B cell (primary cell): ENCODE measurements around the gene CD163L1. TPM values are rescaled to one million over a fixed set of nuclear protein-coding genes. Genes with fewer than 3 reads are reported as not detected.

Experiments used
- ATAC-seq: fragments of 200-7000 bp; cut with Tn5 transposase; one replicate; pipeline ENCODE4 v1.10.0; 2021; ENCODE audit warnings: low read depth, mild to moderate bottlenecking, moderate number of reproducible peaks, moderate library complexity
- CTCF ChIA-PET: fragments of 350-600 bp; sonication (Branson Sonifier 250); formaldehyde crosslinking; loops from one replicate; lab custom pipeline; 2021; ENCODE audit warnings: antibody characterized with exemption, inconsistent platforms; lab: Charles Lee
- POLR2A ChIA-PET: fragments of 350-600 bp; sonication (Branson Sonifier 250); formaldehyde crosslinking; loops from one replicate; lab custom pipeline; 2021; ENCODE audit warnings: antibody characterized with exemption; lab: Charles Lee
- DNase-seq: peaks from one replicate; pipeline ENCODE4 v3.0.0; 2013
- H2AFZ ChIP-seq: 2 replicates; pipeline ENCODE4 v1.6.1; 2012; ENCODE audit warnings: mild to moderate bottlenecking, low read depth, low read length; ENCODE audit not compliant: insufficient read depth, poor library complexity, severe bottlenecking
- H3K27ac ChIP-seq, 2 donors: 1 replicate in 1 of 2; 2 replicates in 1 of 2; pipeline ENCODE4 v1.5.1; 2012 to 2013; ENCODE audit warnings: low read length in 2 of 2, mild to moderate bottlenecking in 2 of 2, moderate library complexity in 1 of 2
- H3K27me3 ChIP-seq, 4 experiments: fragments of 200-600 bp in 1 of 4; sonication (generic) in 1 of 4; replicated peaks in 1 of 4; 1 replicate in 2 of 4; 2 replicates in 2 of 4; pipeline versions ENCODE4 v1.6.1 to v1.7.0; 2013 to 2016; ENCODE audit warnings: low read length in 3 of 4, mild to moderate bottlenecking in 2 of 4, mixed read lengths in 1 of 4, moderate library complexity in 1 of 4; ENCODE audit not compliant: insufficient read depth in 4 of 4, control insufficient read depth in 3 of 4; ENCODE audit errors: control extremely low read depth in 1 of 4
- H3K36me3 ChIP-seq, 2 experiments: replicated peaks in 1 of 2; 1 replicate in 1 of 2; 2 replicates in 1 of 2; pipeline versions ENCODE4 v1.6.1 to v1.7.1; 2013; ENCODE audit warnings: low read length in 1 of 2; ENCODE audit not compliant: insufficient read depth in 2 of 2, control insufficient read depth in 1 of 2; ENCODE audit errors: control extremely low read depth in 1 of 2, extremely low read depth in 1 of 2
- H3K4me1 ChIP-seq, 2 donors: fragments of 200-600 bp in 1 of 2; sonication (generic) in 1 of 2; 1 replicate in 1 of 2; 2 replicates in 1 of 2; pipeline versions ENCODE4 v1.5.1 to v1.6.1; 2013 to 2017; ENCODE audit warnings: low read length in 2 of 2; ENCODE audit not compliant: control insufficient read depth in 2 of 2, insufficient read depth in 2 of 2
- H3K4me2 ChIP-seq: replicated peaks from 2 replicates; pipeline ENCODE3; 2012; ENCODE audit warnings: mild to moderate bottlenecking, low read depth, low read length; ENCODE audit not compliant: poor library complexity, severe bottlenecking
- H3K4me3 ChIP-seq, 5 experiments: fragments of 200-600 bp in 1 of 5; sonication (generic) in 1 of 5; 1 replicate in 3 of 5; 2 replicates in 2 of 5; pipeline versions ENCODE4 v1.5.1 to v1.7.0; 2011 to 2016; ENCODE audit warnings: low read length in 4 of 5, mild to moderate bottlenecking in 4 of 5, low read depth in 2 of 5, control low read depth in 1 of 5, moderate library complexity in 1 of 5; ENCODE audit not compliant: insufficient read depth in 1 of 5; ENCODE audit errors: control extremely low read depth in 1 of 5, extremely low read depth in 1 of 5
- H3K79me2 ChIP-seq: fragments of 200-600 bp; sonication (generic); one replicate; pipeline ENCODE4 v1.6.0; 2016; ENCODE audit warnings: low read length; ENCODE audit not compliant: control insufficient read depth, insufficient read depth
- H3K9ac ChIP-seq: fragments of 200-600 bp; sonication (generic); 2 replicates; pipeline ENCODE4 v1.6.1; 2017; ENCODE audit warnings: mild to moderate bottlenecking, low read length, moderate library complexity
- H3K9me3 ChIP-seq, 3 donors: one replicate each; pipeline versions ENCODE4 v1.6.1 to v1.7.1; 2013; ENCODE audit warnings: low read length in 2 of 3; ENCODE audit not compliant: control insufficient read depth in 2 of 3, insufficient read depth in 1 of 3; ENCODE audit errors: control extremely low read depth in 1 of 3
- H4K20me1 ChIP-seq: 2 replicates; pipeline ENCODE4 v1.6.0; 2012; ENCODE audit warnings: mild to moderate bottlenecking, low read length; ENCODE audit not compliant: insufficient read depth, control insufficient read depth, poor library complexity, severe bottlenecking
- H3K27ac Mint-ChIP-seq: one replicate; pipeline ENCODE4 v1.8.0; 2021; ENCODE audit warnings: mixed read lengths
- H3K27me3 Mint-ChIP-seq: one replicate; pipeline ENCODE4 v1.8.0; 2021; ENCODE audit warnings: mixed read lengths
- H3K4me1 Mint-ChIP-seq: one replicate; pipeline ENCODE4 v1.8.0; 2021; ENCODE audit warnings: mixed read lengths
- H3K4me3 Mint-ChIP-seq: one replicate; pipeline ENCODE4 v1.8.0; 2021; ENCODE audit warnings: mixed read lengths
- H3K9me3 Mint-ChIP-seq: one replicate; pipeline ENCODE4 v1.8.0; 2022; ENCODE audit warnings: mixed read lengths; ENCODE audit not compliant: insufficient read depth
- EZH2 ChIP-seq: IDR thresholded peaks from 2 replicates; pipeline ENCODE4 v1.6.1; 2012; ENCODE audit warnings: borderline replicate concordance, low read depth, mild to moderate bottlenecking, moderate library complexity, low read length; ENCODE audit not compliant: insufficient read depth, poor library complexity, severe bottlenecking
- WGBS: methylation state at CpG from one replicate; pipeline ENCODE4 v1.1.5; 2013; ENCODE audit warnings: missing lambda C conversion rate; ENCODE audit not compliant: insufficient coverage; 5-methylcytosine and 5-hydroxymethylcytosine counted together
- intact Hi-C: fragments of 100-400 bp; cut with micrococcal nuclease; formaldehyde crosslinking; loops from one replicate; pipeline ENCODE4 v1.10.0; 2022
- polyA minus RNA-seq: library from RNA; depleted of rRNA, polyadenylated mRNA; stranded (reverse); fragments of >200 nt; gene quantifications from 2 replicates; pipeline ENCODE4 v1.2.3, GENCODE V29; 2012
- polyA plus RNA-seq: library from polyadenylated mRNA; depleted of rRNA; stranded (reverse); fragments of >200 nt; gene quantifications from 2 replicates; pipeline ENCODE4 v1.2.3, GENCODE V29; 2012
- total RNA-seq, 2 donors: library from RNA; stranded (reverse); fragments of 120-200 nt in 1 of 2; gene quantifications; 1 replicate in 1 of 2; 2 replicates in 1 of 2; pipeline versions ENCODE4 v1.2.3 to v1.2.4, GENCODE V29; 2013 to 2022
- TF ChIP-seq, protein P1 (sequence below): fragments of 200-600 bp; IDR thresholded peaks from one replicate; pipeline ENCODE4 v1.8.0; 2022; ENCODE audit warnings: antibody characterized with exemption, mild to moderate bottlenecking

The CD163L1 gene
- total RNA-seq: 0.32 TPM in 1 of 2 replicates, not detected in the other
- 0.44 TPM for total RNA-seq (2013)
- not detected in 2 replicates for polyA plus RNA-seq
- not detected in 2 replicates for polyA minus RNA-seq

GRCh38 chr12:7444076-7444475 is at the start of gene CD163L1:
Gene CD163L1, minus strand, starts transcription at chr12:7444153. Its CDS starts 26 bp downstream, at chr12:7444127.
- Histone ChIP-seq H3K79me2 (no peaks in the 10 kb centered on the region), H3K36me3 (no peaks in the 10 kb centered on the region), H3K4me2 (no peak within 1 kb of the TSS), H3K4me1 (no peaks in the 10 kb centered on the region), H2AFZ (no peak within 1 kb of the TSS), H3K27me3 (peaks cover 0 to 15% (median 13%) of the 10 kb centered on the region in 4 experiments), H4K20me1 (no peaks in the 10 kb centered on the region), H3K9ac (no peak within 1 kb of the TSS), H3K4me3 (no peak within 1 kb of the TSS), H3K9me3 (peaks cover 0 to 8% (median 0%) of the 10 kb centered on the region in 3 donors), H3K27ac (no peak within 1 kb of the TSS)
- H3K9me3 Mint-ChIP-seq: no peaks in the 10 kb centered on the region
- peaks cover 54% of the 10 kb centered on the region for H3K27me3 Mint-ChIP-seq
- ChIA-PET POLR2A (no interaction called here), CTCF (interaction anchor here (0.6 kb wide), 1 partner anchor 201 kb away, joined by 3 read pairs; no protein-coding TSS in a partner anchor)
- no peak within 1 kb of the TSS for H3K27ac Mint-ChIP-seq
- TF ChIP-seq, protein P1, sequence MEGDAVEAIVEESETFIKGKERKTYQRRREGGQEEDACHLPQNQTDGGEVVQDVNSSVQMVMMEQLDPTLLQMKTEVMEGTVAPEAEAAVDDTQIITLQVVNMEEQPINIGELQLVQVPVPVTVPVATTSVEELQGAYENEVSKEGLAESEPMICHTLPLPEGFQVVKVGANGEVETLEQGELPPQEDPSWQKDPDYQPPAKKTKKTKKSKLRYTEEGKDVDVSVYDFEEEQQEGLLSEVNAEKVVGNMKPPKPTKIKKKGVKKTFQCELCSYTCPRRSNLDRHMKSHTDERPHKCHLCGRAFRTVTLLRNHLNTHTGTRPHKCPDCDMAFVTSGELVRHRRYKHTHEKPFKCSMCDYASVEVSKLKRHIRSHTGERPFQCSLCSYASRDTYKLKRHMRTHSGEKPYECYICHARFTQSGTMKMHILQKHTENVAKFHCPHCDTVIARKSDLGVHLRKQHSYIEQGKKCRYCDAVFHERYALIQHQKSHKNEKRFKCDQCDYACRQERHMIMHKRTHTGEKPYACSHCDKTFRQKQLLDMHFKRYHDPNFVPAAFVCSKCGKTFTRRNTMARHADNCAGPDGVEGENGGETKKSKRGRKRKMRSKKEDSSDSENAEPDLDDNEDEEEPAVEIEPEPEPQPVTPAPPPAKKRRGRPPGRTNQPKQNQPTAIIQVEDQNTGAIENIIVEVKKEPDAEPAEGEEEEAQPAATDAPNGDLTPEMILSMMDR: no peak
- TF ChIP-seq EZH2: no peak
- ATAC-seq (no peak), DNase-seq (no peak)
- no CpG with 5 or more reads among the region's 2 CpGs for WGBS
- intact Hi-C loops: no loop called here
- no peak within 1 kb of the TSS for H3K4me3 Mint-ChIP-seq
- no peaks in the 10 kb centered on the region for H3K4me1 Mint-ChIP-seq

DNA sequence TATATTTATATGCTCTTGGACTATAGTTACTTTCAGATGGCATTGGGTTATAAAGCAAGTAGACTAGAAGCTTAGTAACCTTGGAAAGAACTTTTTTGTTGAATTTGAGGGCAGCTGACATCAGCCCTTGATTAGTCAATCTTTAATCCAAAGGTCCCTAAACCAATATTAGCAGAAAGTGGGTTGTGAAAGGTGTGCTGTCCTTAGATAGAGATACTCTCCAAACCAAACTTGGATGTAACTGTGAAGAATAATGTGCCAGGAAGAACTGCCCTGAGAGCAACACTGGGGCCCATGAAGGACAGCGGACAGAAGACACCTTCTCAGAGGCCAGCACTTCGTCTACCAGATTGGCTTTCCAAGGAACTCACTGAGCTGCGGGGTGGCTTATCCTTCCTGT is 49.1 kb upstream of the CD163L1 start:
- H3K4me1 ChIP-seq: no peaks in the 10 kb centered on the region
- Mint-ChIP-seq H3K4me1 (no peaks in the 10 kb centered on the region), H3K4me3 (no peak overlapping the region), H3K27me3 (peaks cover 16% of the 10 kb centered on the region), H3K9me3 (peaks cover 2% of the 10 kb centered on the region), H3K27ac (no peak overlapping the region)
- ATAC-seq: no peak
- H3K27ac ChIP-seq: no peak overlapping the region
- no peak overlapping the region for H3K4me2 ChIP-seq
- intact Hi-C loops: no loop called here
- ChIA-PET CTCF (no interaction called here), POLR2A (no interaction called here)
- no peak overlapping the region for H3K9ac ChIP-seq
- no peaks in the 10 kb centered on the region for H4K20me1 ChIP-seq
- TF ChIP-seq, protein P1: no peak
- no peak for TF ChIP-seq EZH2
- H3K36me3 ChIP-seq: no peaks in the 10 kb centered on the region
- H2AFZ ChIP-seq: no peak overlapping the region
- H3K9me3 ChIP-seq: no peaks in the 10 kb centered on the region
- DNase-seq: no peak
- WGBS: 93% methylated on average over 3 of the region's 3 CpGs
- no peaks in the 10 kb centered on the region for H3K79me2 ChIP-seq
- H3K4me3 ChIP-seq: no peak overlapping the region
- H3K27me3 ChIP-seq: peaks cover 0 to 3% (median 0%) of the 10 kb centered on the region in 4 experiments
